ENCODE results near the gene EEF1AKMT2. TPM values are rescaled to one million over a fixed set of nuclear protein-coding genes. Genes with fewer than 3 reads are reported as not detected.
"Not testable (repeated sequence)": the region's sequence is repeated elsewhere in the genome, so short reads cannot be mapped to it uniquely, and the experiment has no call there.

The EEF1AKMT2 gene
- total RNA-seq, 2 experiments from 2014 or later, result 14.4 to 16.7 TPM

DNA sequence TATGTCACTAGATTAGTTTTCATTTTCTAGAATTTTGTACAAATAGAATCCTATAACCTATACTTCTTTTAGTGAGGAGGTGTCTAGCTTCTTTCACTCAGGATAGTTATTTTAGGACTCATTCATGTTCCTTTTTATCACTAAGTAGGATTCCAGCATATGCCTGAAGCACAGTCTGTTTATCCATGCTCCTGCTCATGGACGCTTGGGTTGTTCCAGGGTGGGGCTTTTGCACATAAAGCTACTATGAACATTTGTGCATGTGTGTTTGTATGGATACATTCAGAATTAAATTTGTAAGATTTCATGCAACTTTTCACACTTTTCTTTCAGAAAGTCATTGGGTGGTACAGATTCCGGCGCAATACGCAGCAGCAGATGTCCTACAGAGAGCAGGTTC, 34.6 kb upstream of the EEF1AKMT2 start:
- DNase-seq, result no peak
- Mint-ChIP-seq H3K27ac (no peak overlapping the region), H3K9me3 (no peaks in the 10 kb centered on the region), H3K4me3 (no peak overlapping the region), H3K36me3 (ENCODE audit: low read depth) (peaks cover 77% of the 10 kb centered on the region), H3K4me1 (ENCODE audit: low read depth) (no peaks in the 10 kb centered on the region), H3K27me3 (no peaks in the 10 kb centered on the region)
- intact Hi-C loops (cut with DNase I, micrococcal nuclease), result loop anchor here in 1 of 2 experiments (10.0 kb wide), 1 partner anchor 831 kb away; no protein-coding TSS in a partner anchor
- no peaks in the 10 kb centered on the region for H3K9me3 ChIP-seq (ENCODE audit: control insufficient read depth in 1 of 2, insufficient read depth in 1 of 2, low read length in 2 of 2)
- ChIA-PET CTCF (interaction anchor here (1.1 to 1.4 kb wide), 2 partner anchors 10 to 81 kb away, joined by 3 to 4 read pairs; no protein-coding TSS in a partner anchor), POLR2A (no interaction called here)
- TF ChIP-seq, protein P1, sequence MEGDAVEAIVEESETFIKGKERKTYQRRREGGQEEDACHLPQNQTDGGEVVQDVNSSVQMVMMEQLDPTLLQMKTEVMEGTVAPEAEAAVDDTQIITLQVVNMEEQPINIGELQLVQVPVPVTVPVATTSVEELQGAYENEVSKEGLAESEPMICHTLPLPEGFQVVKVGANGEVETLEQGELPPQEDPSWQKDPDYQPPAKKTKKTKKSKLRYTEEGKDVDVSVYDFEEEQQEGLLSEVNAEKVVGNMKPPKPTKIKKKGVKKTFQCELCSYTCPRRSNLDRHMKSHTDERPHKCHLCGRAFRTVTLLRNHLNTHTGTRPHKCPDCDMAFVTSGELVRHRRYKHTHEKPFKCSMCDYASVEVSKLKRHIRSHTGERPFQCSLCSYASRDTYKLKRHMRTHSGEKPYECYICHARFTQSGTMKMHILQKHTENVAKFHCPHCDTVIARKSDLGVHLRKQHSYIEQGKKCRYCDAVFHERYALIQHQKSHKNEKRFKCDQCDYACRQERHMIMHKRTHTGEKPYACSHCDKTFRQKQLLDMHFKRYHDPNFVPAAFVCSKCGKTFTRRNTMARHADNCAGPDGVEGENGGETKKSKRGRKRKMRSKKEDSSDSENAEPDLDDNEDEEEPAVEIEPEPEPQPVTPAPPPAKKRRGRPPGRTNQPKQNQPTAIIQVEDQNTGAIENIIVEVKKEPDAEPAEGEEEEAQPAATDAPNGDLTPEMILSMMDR (IDR thresholded peaks at IDR 0.05), result no peak
- no peaks in the 10 kb centered on the region for H3K4me1 ChIP-seq (ENCODE audit: insufficient read depth, low read length)
- H3K27me3 ChIP-seq (ENCODE audit: control insufficient read depth in 1 of 2, insufficient read depth in 2 of 2, low read length in 2 of 2), result no peaks in the 10 kb centered on the region
- no peak for ATAC-seq (ENCODE audit: poor library complexity)
- H3K4me3 ChIP-seq (ENCODE audit: low read length), result no peak overlapping the region
- no peak overlapping the region for H3K27ac ChIP-seq (ENCODE audit: low read depth in 1 of 2, low read length in 2 of 2)
- peaks cover 45% of the 10 kb centered on the region for H3K36me3 ChIP-seq (ENCODE audit: insufficient read depth, low read length)

DNA sequence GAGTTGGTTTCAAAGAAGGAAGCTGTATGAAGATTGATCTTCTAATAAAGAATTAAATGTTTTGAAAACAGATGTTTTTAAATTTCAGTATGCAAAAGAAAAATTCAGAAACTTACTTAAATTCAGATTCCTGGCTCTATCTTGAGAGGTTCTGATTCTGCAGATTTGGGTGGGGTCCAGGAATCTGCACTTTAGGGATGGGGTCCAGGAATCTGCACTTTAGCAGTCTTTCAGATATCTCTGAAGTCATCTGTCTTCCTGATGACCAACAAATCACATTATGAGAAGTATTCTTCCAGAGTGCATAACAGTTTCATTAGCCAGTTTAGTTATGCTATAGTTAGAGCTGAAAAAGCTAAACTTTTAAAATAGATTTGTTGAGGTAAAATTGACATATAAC, 34.0 kb upstream of the EEF1AKMT2 start:
- Histone ChIP-seq H3K9me3 (ENCODE audit: control insufficient read depth in 1 of 2, insufficient read depth in 1 of 2, low read length in 2 of 2) (no peaks in the 10 kb centered on the region), H3K4me1 (ENCODE audit: insufficient read depth, low read length) (no peaks in the 10 kb centered on the region), H3K36me3 (ENCODE audit: insufficient read depth, low read length) (peaks cover 44% of the 10 kb centered on the region), H3K27me3 (ENCODE audit: control insufficient read depth in 1 of 2, insufficient read depth in 2 of 2, low read length in 2 of 2) (no peaks in the 10 kb centered on the region), H3K27ac (ENCODE audit: low read depth in 1 of 2, low read length in 2 of 2) (no peak overlapping the region), H3K4me3 (ENCODE audit: low read length) (no peak overlapping the region)
- no peak overlapping the region for H3K27ac Mint-ChIP-seq
- ATAC-seq (ENCODE audit: poor library complexity) (no peak), DNase-seq (no peak)
- TF ChIP-seq, protein P1 (IDR thresholded peaks at IDR 0.05), result no peak
- H3K27me3 Mint-ChIP-seq, result no peaks in the 10 kb centered on the region
- ChIA-PET POLR2A (no interaction called here), CTCF (interaction anchor here (1.3 kb wide), 1 partner anchor 8 kb away, joined by 4 read pairs; no protein-coding TSS in a partner anchor)
- H3K9me3 Mint-ChIP-seq, result no peaks in the 10 kb centered on the region
- H3K4me3 Mint-ChIP-seq, result no peak overlapping the region
- H3K36me3 Mint-ChIP-seq (ENCODE audit: low read depth), result peaks cover 73% of the 10 kb centered on the region
- no peaks in the 10 kb centered on the region for H3K4me1 Mint-ChIP-seq (ENCODE audit: low read depth)
- intact Hi-C loops (cut with DNase I, micrococcal nuclease), result loop anchor here in 1 of 2 experiments (10.0 kb wide), 1 partner anchor 831 kb away; no protein-coding TSS in a partner anchor

DNA sequence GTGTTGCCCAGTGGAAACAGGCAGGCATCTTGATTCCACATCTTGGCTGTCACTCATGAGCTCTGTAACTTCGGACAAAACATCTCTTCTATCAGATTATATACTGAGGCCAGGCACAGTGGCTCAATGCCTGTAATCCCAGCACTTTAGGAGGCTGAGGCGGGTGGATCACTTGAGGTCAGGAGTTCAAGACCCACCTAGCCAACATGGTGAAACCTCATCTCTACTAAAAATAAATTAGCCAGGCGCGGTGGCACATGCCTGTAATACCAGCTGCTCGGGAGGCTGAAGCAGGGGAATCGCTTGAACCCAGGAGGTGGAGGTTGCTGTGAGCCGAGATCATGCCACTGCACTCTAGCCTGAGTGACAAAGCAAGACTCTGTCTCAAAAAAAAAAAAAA, 33.2 kb upstream of the EEF1AKMT2 start:
- CTCF ChIA-PET, result interaction anchor here (1.3 kb wide), 1 partner anchor 9 kb away, joined by 4 read pairs; no protein-coding TSS in a partner anchor
- H3K27me3 Mint-ChIP-seq; ATAC-seq (ENCODE audit: poor library complexity); H3K9me3 ChIP-seq (ENCODE audit: control insufficient read depth in 1 of 2, insufficient read depth in 1 of 2, low read length in 2 of 2); H3K4me1 ChIP-seq (ENCODE audit: insufficient read depth, low read length); H3K9me3 Mint-ChIP-seq; H3K4me3 Mint-ChIP-seq; POLR2A ChIA-PET; H3K4me1 Mint-ChIP-seq (ENCODE audit: low read depth); H3K27ac ChIP-seq (ENCODE audit: low read depth in 1 of 2, low read length in 2 of 2); H3K27me3 ChIP-seq (ENCODE audit: control insufficient read depth in 1 of 2, insufficient read depth in 2 of 2, low read length in 2 of 2); H3K4me3 ChIP-seq (ENCODE audit: low read length); DNase-seq: not testable (repeated sequence)
- peaks cover 37% of the 10 kb centered on the region for H3K36me3 ChIP-seq (ENCODE audit: insufficient read depth, low read length)
- peak overlapping the region; percentile 42 for H3K27ac Mint-ChIP-seq
- H3K36me3 Mint-ChIP-seq (ENCODE audit: low read depth), result peaks cover 68% of the 10 kb centered on the region
- intact Hi-C loops (cut with DNase I, micrococcal nuclease), result loop anchor here in 1 of 2 experiments (10.0 kb wide), 1 partner anchor 830 kb away; no protein-coding TSS in a partner anchor

GRCh38 chr10:124824507-124824906, 32.8 kb upstream of the EEF1AKMT2 start:
- peaks cover 32% of the 10 kb centered on the region for H3K36me3 ChIP-seq (ENCODE audit: insufficient read depth, low read length)
- no peaks in the 10 kb centered on the region for H3K27me3 Mint-ChIP-seq
- intact Hi-C loops (cut with DNase I, micrococcal nuclease), result loop anchor here in 1 of 2 experiments (10.0 kb wide), 1 partner anchor 830 kb away; no protein-coding TSS in a partner anchor
- ATAC-seq (ENCODE audit: poor library complexity), result no peak
- H3K4me1 Mint-ChIP-seq (ENCODE audit: low read depth), result no peaks in the 10 kb centered on the region
- no peaks in the 10 kb centered on the region for H3K4me1 ChIP-seq (ENCODE audit: insufficient read depth, low read length)
- H3K27ac ChIP-seq (ENCODE audit: low read depth in 1 of 2, low read length in 2 of 2), result no peak overlapping the region
- H3K9me3 ChIP-seq (ENCODE audit: control insufficient read depth in 1 of 2, insufficient read depth in 1 of 2, low read length in 2 of 2), result no peaks in the 10 kb centered on the region
- TF ChIP-seq, protein P1 (IDR thresholded peaks at IDR 0.05), result no peak
- peaks cover 66% of the 10 kb centered on the region for H3K36me3 Mint-ChIP-seq (ENCODE audit: low read depth)
- H3K27me3 ChIP-seq (ENCODE audit: control insufficient read depth in 1 of 2, insufficient read depth in 2 of 2, low read length in 2 of 2), result no peaks in the 10 kb centered on the region
- ChIA-PET POLR2A (no interaction called here), CTCF (interaction anchor here (1.3 kb wide), 1 partner anchor 9 kb away, joined by 4 read pairs; no protein-coding TSS in a partner anchor)
- peak overlapping the region; percentile 42 for H3K27ac Mint-ChIP-seq
- no peaks in the 10 kb centered on the region for H3K9me3 Mint-ChIP-seq
- DNase-seq, result no peak
- no peak overlapping the region for H3K4me3 ChIP-seq (ENCODE audit: low read length)
- no peak overlapping the region for H3K4me3 Mint-ChIP-seq
